ENCODE data around the gene CHST9. TPM values are rescaled to one million over a fixed set of nuclear protein-coding genes. Genes with fewer than 3 reads are reported as not detected.

Gene CHST9
- polyA plus RNA-seq, 2 of the 4 experiments (the other 2 are of a cell fraction), result 0.06 TPM; not detected in 1

- TF ChIP-seq, protein P1, sequence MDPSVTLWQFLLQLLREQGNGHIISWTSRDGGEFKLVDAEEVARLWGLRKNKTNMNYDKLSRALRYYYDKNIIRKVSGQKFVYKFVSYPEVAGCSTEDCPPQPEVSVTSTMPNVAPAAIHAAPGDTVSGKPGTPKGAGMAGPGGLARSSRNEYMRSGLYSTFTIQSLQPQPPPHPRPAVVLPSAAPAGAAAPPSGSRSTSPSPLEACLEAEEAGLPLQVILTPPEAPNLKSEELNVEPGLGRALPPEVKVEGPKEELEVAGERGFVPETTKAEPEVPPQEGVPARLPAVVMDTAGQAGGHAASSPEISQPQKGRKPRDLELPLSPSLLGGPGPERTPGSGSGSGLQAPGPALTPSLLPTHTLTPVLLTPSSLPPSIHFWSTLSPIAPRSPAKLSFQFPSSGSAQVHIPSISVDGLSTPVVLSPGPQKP (IDR thresholded peaks at IDR 0.05; ENCODE audit: low read depth, low read length), result no peak
- TF ChIP-seq PHF8 (IDR thresholded peaks at IDR 0.05; ENCODE audit: borderline replicate concordance, low read depth), result no peak
- TF ChIP-seq, protein P2, sequence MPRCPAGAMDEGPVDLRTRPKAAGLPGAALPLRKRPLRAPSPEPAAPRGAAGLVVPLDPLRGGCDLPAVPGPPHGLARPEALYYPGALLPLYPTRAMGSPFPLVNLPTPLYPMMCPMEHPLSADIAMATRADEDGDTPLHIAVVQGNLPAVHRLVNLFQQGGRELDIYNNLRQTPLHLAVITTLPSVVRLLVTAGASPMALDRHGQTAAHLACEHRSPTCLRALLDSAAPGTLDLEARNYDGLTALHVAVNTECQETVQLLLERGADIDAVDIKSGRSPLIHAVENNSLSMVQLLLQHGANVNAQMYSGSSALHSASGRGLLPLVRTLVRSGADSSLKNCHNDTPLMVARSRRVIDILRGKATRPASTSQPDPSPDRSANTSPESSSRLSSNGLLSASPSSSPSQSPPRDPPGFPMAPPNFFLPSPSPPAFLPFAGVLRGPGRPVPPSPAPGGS (IDR thresholded peaks at IDR 0.05), result no peak
- TF ChIP-seq CBX2 (IDR thresholded peaks at IDR 0.05; ENCODE audit: borderline replicate concordance, low read depth), result no peak
Observed at GRCh38 chr18:26868968-26869586, 316.0 kb downstream of the CHST9 start (continued).

DNA sequence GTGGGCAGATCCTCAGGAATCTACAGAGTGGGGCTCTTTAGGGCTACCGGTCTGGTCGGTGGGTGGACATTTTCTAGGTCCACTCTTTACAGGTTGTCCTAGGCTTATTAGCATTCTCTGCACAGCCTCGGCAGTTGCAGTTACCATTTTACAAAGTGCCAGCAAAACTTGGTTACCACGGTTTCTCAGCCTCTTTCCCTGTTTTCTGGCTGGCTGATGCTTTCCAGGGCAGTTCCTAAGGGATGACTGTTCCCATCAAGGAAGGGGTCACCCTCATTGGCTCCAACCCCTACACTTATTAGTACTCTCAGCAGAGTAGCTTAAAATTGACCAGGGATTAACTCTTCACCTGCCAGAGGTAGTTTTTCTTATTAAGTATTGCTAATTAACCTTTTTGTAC is 317.6 kb downstream of the CHST9 start:
- DNase-seq (ENCODE audit: low read depth in 1 of 2, low spot score in 1 of 2), result no peak
- peaks cover 5% of the 10 kb centered on the region for H3K4me1 ChIP-seq
- no peak overlapping the region for H3K4me2 ChIP-seq
- 72% methylated on average over 4 of the region's 4 CpGs for WGBS (ENCODE audit: missing lambda C conversion rate)
- no peak for TF ChIP-seq NPAS2 (CRISPR knock-in tag; IDR thresholded peaks at IDR 0.05; ENCODE audit: borderline replicate concordance)
- no peak for TF ChIP-seq JUN (IDR thresholded peaks at IDR 0.05)
- no peak for TF ChIP-seq CBX2 (IDR thresholded peaks at IDR 0.05; ENCODE audit: borderline replicate concordance, low read depth)
- TF ChIP-seq ZSCAN20 (CRISPR knock-in tag; IDR thresholded peaks at IDR 0.05), result no peak
- no peak for TF ChIP-seq CHD2 (IDR thresholded peaks at IDR 0.05; ENCODE audit: low read length, partially characterized antibody)
- TF ChIP-seq PHF8 (IDR thresholded peaks at IDR 0.05; ENCODE audit: borderline replicate concordance, low read depth), result no peak
- no peak for TF ChIP-seq SMC3 (IDR thresholded peaks at IDR 0.05)
- ATAC-seq, result no peak
- ChIA-PET POLR2A (no interaction called here), CTCF (no interaction called here)
- H3K4me3 ChIP-seq, result no peak overlapping the region
- no peak overlapping the region for H3K27ac ChIP-seq
- FAIRE-seq, result no peak
- H3K9me3 ChIP-seq, result no peaks in the 10 kb centered on the region

DNA sequence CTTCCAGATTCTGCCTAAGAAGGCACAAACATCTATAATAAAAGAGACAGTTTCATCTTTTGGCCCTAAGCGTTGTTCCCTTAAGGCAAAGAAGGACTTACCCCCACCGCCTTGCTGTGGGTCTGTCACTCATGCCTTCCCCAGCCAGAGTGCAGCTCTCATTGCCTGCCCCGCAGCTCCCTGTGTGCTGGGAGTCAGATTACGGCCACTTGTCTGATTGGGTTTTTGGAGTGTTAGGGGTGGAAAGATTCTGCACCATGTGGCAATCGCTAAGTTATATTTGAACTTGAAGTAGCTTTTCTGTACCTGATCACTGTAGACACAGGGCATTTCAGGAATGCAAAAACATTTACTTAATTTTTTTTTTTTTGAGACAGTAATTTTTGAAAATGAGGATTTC is 319.6 kb downstream of the CHST9 start, which contains the start of gene AQP4:
Gene AQP4 (minus strand): TSS at position 151 of the 400 bp plus-strand sequence. CDS start 18 bp downstream, at position 133.
- no peaks in the 10 kb centered on the region for H3K4me1 ChIP-seq
- DNase-seq (ENCODE audit: low read depth in 1 of 2, low spot score in 1 of 2), result no peak
- H3K27ac ChIP-seq, result no peak within 1 kb of the TSS
- H3K9me3 ChIP-seq, result no peaks in the 10 kb centered on the region
- no peak for FAIRE-seq
- ATAC-seq, result no peak
- ChIA-PET POLR2A (no interaction called here), CTCF (no interaction called here)
- TF ChIP-seq RNF2 (IDR thresholded peaks at IDR 0.05; ENCODE audit: borderline replicate concordance, low read depth), result no peak
- TF ChIP-seq, protein P1 (IDR thresholded peaks at IDR 0.05; ENCODE audit: low read depth, low read length), result no peak
- TF ChIP-seq CBX2 (IDR thresholded peaks at IDR 0.05; ENCODE audit: borderline replicate concordance, low read depth), result no peak
- no peak for TF ChIP-seq SREBF2 (IDR thresholded peaks at IDR 0.05)
- no peak for TF ChIP-seq EP300 (IDR thresholded peaks at IDR 0.05)
- TF ChIP-seq, protein P3, sequence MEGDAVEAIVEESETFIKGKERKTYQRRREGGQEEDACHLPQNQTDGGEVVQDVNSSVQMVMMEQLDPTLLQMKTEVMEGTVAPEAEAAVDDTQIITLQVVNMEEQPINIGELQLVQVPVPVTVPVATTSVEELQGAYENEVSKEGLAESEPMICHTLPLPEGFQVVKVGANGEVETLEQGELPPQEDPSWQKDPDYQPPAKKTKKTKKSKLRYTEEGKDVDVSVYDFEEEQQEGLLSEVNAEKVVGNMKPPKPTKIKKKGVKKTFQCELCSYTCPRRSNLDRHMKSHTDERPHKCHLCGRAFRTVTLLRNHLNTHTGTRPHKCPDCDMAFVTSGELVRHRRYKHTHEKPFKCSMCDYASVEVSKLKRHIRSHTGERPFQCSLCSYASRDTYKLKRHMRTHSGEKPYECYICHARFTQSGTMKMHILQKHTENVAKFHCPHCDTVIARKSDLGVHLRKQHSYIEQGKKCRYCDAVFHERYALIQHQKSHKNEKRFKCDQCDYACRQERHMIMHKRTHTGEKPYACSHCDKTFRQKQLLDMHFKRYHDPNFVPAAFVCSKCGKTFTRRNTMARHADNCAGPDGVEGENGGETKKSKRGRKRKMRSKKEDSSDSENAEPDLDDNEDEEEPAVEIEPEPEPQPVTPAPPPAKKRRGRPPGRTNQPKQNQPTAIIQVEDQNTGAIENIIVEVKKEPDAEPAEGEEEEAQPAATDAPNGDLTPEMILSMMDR (IDR thresholded peaks at IDR 0.05), result no peak
- TF ChIP-seq ZFP36 (IDR thresholded peaks at IDR 0.05; ENCODE audit: borderline replicate concordance, partially characterized antibody), result no peak
- H3K4me3 ChIP-seq, result no peak within 1 kb of the TSS
- WGBS (ENCODE audit: missing lambda C conversion rate), result 48% methylated on average over 5 of the region's 5 CpGs
- H3K4me2 ChIP-seq, result no peak within 1 kb of the TSS

All from A549 (cell line).